GM19023 (cell line): Measurements from ENCODE around the gene MRPL1.
"Not testable (repeated sequence)": the region's sequence is repeated elsewhere in the genome, so short reads cannot be mapped to it uniquely, and the experiment has no call there.

Experiments used
- ATAC-seq: cut with Tn5 transposase; IDR thresholded peaks from one replicate; pipeline ENCODE4 v1.9.1; 2021; ENCODE audit warnings: mild to moderate bottlenecking, moderate library complexity; ENCODE audit not compliant: unreplicated experiment

The MRPL1 gene

DNA sequence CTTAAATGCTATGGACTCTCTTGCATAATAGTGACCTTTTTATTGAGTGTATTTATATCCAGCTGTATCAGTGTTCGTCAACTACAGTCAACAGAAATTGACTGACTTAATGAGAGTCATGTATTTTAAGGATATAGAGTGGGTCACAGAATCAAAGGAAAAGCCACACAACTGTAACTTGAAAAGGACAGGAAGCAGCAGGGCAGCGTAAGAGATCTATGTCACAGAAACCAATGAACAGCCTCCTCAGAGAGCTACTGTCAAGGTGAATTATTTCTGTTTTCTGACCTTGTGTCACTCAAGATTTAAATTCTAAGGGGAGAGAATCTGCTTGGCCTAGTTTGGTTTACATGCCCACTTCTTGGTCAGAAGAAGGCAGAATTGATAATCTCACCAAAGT lies 100.4 kb downstream of the MRPL1 start:
- no peak for ATAC-seq

DNA sequence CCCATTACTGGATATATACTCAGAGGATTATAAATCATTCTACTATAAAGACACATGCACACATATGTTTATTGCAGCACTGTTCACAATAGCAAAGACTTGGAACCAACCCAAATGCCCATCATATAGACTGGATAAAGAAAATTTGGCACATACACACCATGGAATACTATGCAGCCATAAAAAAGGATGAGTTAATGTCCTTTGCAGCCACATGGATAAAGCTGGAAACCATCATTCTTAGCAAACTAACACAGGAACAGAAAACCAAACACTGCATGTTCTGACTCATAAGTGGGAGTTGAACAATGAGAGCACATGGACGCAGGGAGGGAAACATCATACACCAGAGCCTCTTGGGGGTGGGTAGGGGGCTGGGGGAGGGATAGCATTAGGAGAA lies 111.0 kb downstream of the MRPL1 start:
- ATAC-seq: not testable (repeated sequence)

- ATAC-seq: not testable (repeated sequence)
These were observed 120.4 kb downstream of the MRPL1 start for GRCh38 chr4:77982900-77983540.

GRCh38 chr4:77983612-77984311 lies 121.1 kb downstream of the MRPL1 start:
- ATAC-seq: not testable (repeated sequence)

DNA sequence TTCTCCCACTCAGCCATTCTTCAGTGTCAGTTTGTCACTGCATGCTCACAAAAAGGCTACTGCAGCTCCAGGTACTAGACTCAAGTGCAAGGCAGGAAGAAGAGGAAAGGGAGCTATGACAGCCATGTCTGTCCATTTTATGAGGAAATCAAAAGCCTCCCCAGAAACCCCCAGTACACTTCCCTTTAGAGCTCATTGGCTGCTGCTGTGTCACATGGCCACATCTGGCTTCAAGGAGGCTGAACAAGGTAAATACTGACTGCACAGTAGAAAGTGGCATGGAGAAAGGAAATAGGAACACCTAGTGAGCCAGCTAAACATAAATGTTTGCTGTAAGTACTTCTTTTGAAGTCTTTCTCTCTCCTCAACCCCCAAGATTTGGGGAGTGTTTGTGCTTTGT lies 127.3 kb downstream of the MRPL1 start:
- ATAC-seq: no peak

DNA sequence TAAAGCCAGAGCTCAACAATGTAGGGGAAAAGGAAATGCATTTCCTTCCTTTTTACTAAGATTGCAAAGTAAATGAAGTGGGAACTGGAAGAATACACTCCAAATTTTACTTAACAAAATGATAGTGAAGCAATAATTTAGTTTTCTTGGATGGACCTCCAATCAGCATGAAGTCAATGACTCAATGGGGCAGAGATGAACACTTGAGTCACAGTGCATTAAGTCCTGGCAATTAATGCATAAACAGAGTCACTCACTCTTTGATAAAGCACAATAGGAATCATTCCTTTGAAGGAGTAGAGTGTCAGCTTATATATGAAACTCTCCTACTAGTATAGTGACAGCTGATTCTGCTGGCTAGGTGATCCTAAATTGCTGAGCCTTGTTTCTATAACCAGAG lies 127.8 kb downstream of the MRPL1 start:
- ATAC-seq: no peak

- no peak for ATAC-seq
These were observed 128.3 kb downstream of the MRPL1 start for GRCh38 chr4:77990904-77991358.

DNA sequence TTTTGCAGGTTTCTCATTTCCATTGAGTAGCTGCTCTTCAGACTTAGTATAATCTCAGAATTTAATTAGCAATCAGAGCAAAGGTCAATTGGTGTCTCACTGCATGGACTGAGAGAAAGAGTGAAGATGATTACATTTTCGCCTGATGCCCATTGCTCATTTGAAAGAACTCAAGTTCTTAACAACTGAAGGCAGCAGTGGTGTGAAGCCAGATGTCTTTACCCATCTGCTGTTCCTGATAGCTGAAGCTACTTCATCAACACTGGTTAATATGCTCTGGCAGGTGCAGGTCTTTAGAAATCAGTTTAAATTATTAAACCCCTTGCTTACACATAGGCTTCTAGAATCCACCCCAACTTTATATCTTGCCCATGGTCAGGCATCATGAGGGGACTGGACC lies 130.0 kb downstream of the MRPL1 start:
- no peak for ATAC-seq

DNA sequence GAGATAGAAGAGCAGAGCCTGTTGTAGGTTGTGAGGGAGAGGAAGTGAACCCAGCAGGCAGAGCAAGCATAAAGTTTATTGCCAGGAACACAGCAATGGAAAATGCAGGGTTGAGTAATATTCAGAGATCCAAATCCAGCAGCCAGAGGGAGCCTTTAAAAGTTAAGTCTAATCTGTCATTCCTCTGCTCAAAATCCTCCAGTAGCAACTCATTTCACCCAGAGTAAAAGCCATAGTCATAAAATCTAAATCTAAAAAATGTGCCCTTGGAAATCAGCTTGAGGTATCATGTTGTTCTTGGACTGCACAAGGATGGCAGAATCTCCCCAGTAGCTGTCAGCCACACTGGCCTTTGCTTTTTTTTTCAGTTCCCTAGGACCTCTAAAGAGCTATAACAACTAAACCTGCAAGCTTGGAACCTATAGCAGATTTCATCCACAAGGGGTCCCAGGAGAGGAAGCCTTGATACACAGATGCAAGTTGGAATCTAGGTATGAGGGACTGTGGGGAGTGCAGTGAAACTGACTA lies 131.6 kb downstream of the MRPL1 start:
- no peak for ATAC-seq

DNA sequence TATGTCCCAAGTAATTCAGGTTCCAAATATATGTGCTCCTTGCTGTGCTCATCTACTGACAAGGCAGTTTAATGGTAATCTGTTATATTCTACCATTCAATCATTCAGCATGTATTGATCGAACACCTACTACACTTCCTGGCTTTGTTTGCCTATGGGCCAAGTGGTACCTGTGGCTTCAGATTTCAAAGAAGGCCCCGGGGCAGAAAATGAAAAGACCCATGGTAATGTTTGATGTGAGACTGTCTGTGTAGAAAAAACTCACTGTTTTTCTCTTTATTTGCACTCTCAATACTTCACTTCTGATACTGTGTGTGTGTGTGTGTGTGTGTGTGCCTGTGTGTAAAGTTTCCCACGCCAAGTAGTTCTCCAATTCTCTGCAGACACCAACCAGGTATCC lies 133.4 kb downstream of the MRPL1 start:
- ATAC-seq: no peak

GRCh38 chr4:78001531-78001930 lies 138.9 kb downstream of the MRPL1 start:
- ATAC-seq: no peak

DNA sequence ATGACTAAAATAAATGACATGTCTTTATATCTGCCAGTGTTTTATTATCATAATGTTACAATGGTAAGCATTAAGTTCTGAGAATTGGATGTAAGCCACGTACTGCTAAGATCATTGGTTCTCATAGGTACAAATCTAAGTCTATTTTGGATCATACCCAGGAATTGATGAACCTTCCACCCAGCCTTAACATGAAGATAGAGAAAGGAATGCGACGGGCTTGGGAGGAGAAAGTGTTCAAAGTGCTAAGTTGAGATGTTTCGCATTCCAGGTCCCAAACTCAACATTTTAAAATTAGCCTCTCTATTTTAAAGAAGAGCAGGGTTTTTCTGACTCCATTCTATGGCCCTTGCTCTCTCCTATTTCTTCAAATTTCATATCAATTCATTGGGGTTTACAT lies 139.6 kb downstream of the MRPL1 start:
- no peak for ATAC-seq
